Measurements from ENCODE around the gene NXPH4.
A peak's percentile ranks its signal among the peaks of the same experiment; 100 is the strongest.

NXPH4 gene

GRCh38 chr12:57224973-57225679, 8.5 kb downstream of the NXPH4 start:
- no peak overlapping the region for H3K4me3 ChIP-seq (ENCODE audit: control insufficient read depth, low read depth, low read length)
- no peak for TF ChIP-seq CTCF (conservative IDR thresholded peaks at IDR 0.05; ENCODE audit: control insufficient read depth, insufficient read depth, low read depth, low read length)
- DNase-seq (ENCODE audit: low read depth) = no peak

- no peak for TF ChIP-seq CTCF (conservative IDR thresholded peaks at IDR 0.05; ENCODE audit: control insufficient read depth, insufficient read depth, low read depth, low read length)
- H3K4me3 ChIP-seq (ENCODE audit: control insufficient read depth, low read depth, low read length) = no peak overlapping the region
- no peak for DNase-seq (ENCODE audit: low read depth)
Measured at GRCh38 chr12:57225680-57226210, 9.2 kb downstream of the NXPH4 start.

GRCh38 chr12:57226588-57227314, 10.2 kb downstream of the NXPH4 start:
- peak overlapping the region; percentile 4 for H3K4me3 ChIP-seq (ENCODE audit: control insufficient read depth, low read depth, low read length)
- DNase-seq (ENCODE audit: low read depth) = no peak
- TF ChIP-seq CTCF (conservative IDR thresholded peaks at IDR 0.05; ENCODE audit: control insufficient read depth, insufficient read depth, low read depth, low read length) = no peak

GRCh38 chr12:57227315-57228115, 10.9 kb downstream of the NXPH4 start:
- H3K4me3 ChIP-seq (ENCODE audit: control insufficient read depth, low read depth, low read length) = peak overlapping the region; percentile 4
- no peak for DNase-seq (ENCODE audit: low read depth)
- no peak for TF ChIP-seq CTCF (conservative IDR thresholded peaks at IDR 0.05; ENCODE audit: control insufficient read depth, insufficient read depth, low read depth, low read length)

GRCh38 chr12:57229046-57229633, 12.5 kb downstream of the NXPH4 start:
- TF ChIP-seq CTCF (conservative IDR thresholded peaks at IDR 0.05; ENCODE audit: control insufficient read depth, insufficient read depth, low read depth, low read length) = no peak
- no peak for DNase-seq (ENCODE audit: low read depth)
- H3K4me3 ChIP-seq (ENCODE audit: control insufficient read depth, low read depth, low read length) = peak overlapping the region; percentile 76
